Measurements from ENCODE around the gene C2orf81.
A peak's percentile ranks its signal among the peaks of the same experiment; 100 is the strongest.
"Not testable (repeated sequence)": the region's sequence is repeated elsewhere in the genome, so short reads cannot be mapped to it uniquely, and the experiment has no call there.

C2orf81 gene

DNA sequence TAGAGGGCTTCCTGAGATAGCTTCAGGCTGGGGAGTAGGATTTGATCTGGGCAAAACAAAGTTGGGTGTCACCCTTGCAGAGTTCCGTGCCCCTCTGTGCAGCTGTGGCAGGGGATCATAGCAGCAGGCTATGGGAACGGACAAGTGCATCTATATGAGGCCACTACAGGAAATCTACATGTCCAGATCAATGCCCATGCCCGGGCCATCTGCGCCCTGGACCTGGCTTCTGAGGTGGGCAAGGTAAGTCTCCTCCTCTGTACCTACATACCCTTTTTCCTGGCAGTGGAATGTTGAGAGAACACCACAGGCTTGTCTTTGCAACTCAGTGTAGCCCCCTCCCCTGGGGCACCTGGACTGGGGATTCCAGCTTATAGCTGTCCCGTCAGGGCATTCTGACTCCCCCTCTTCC lies 3.6 kb upstream of the C2orf81 start:
- H3K4me3 ChIP-seq (ENCODE audit: low read depth, low read length), result no peak overlapping the region
- no peaks in the 10 kb centered on the region for H3K27me3 ChIP-seq
- no peak for DNase-seq
- TF ChIP-seq, protein P1, sequence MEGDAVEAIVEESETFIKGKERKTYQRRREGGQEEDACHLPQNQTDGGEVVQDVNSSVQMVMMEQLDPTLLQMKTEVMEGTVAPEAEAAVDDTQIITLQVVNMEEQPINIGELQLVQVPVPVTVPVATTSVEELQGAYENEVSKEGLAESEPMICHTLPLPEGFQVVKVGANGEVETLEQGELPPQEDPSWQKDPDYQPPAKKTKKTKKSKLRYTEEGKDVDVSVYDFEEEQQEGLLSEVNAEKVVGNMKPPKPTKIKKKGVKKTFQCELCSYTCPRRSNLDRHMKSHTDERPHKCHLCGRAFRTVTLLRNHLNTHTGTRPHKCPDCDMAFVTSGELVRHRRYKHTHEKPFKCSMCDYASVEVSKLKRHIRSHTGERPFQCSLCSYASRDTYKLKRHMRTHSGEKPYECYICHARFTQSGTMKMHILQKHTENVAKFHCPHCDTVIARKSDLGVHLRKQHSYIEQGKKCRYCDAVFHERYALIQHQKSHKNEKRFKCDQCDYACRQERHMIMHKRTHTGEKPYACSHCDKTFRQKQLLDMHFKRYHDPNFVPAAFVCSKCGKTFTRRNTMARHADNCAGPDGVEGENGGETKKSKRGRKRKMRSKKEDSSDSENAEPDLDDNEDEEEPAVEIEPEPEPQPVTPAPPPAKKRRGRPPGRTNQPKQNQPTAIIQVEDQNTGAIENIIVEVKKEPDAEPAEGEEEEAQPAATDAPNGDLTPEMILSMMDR (IDR thresholded peaks at IDR 0.05; ENCODE audit: low read depth, low read length), result no peak
- H3K4me1 ChIP-seq, result no peaks in the 10 kb centered on the region
- no peaks in the 10 kb centered on the region for H3K36me3 ChIP-seq
- no peaks in the 10 kb centered on the region for H3K9me3 ChIP-seq

- no peaks in the 10 kb centered on the region for H3K36me3 ChIP-seq
- no peak overlapping the region for H3K4me3 ChIP-seq (ENCODE audit: low read depth, low read length)
- no peaks in the 10 kb centered on the region for H3K27me3 ChIP-seq
- no peaks in the 10 kb centered on the region for H3K9me3 ChIP-seq
- DNase-seq, result no peak
- H3K4me1 ChIP-seq, result no peaks in the 10 kb centered on the region
- TF ChIP-seq, protein P1 (IDR thresholded peaks at IDR 0.05; ENCODE audit: low read depth, low read length), result no peak
These were observed 2.9 kb upstream of the C2orf81 start for GRCh38 chr2:74424139-74424992.

DNA sequence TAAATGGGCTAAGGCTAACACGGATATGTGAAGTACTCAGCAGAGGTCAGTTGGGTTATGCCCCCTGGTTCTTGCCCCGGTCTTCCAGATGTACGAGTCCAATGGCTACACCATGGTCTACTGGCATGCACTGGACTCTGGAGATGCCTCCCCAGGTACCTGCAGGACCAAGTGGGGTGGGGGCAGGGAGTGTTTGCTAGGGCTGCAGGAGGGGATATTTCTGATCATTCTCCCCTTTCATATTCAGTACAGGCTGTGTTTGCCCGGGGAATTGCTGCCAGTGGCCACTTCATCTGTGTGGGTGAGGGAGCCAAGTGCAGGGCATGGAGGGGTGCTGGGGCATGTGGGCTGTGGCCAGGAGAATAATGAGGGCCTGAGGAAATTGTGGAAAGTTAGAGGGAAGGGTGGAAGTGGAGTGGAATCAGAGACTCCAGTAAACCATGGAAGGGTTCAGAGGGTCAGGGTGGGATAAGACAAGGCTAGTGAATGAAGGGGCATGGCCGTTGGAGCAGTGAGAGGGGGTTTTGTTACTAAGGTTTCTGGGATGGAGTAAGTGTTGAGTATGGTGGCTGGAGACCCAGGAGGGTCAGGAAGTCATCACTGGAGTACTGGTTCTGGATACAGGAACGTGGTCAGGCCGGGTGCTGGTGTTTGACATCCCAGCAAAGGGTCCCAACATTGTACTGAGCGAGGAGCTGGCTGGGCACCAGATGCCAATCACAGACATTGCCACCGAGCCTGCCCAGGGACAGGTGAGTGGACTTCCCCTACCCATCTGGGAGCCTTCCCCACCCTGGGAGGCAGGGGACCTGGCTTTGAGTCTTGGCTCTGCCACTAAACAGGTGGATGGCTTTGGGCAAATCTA lies 2.0 kb upstream of the C2orf81 start:
- H3K4me1 ChIP-seq, result no peaks in the 10 kb centered on the region
- TF ChIP-seq, protein P1 (IDR thresholded peaks at IDR 0.05; ENCODE audit: low read depth, low read length), result no peak

DNA sequence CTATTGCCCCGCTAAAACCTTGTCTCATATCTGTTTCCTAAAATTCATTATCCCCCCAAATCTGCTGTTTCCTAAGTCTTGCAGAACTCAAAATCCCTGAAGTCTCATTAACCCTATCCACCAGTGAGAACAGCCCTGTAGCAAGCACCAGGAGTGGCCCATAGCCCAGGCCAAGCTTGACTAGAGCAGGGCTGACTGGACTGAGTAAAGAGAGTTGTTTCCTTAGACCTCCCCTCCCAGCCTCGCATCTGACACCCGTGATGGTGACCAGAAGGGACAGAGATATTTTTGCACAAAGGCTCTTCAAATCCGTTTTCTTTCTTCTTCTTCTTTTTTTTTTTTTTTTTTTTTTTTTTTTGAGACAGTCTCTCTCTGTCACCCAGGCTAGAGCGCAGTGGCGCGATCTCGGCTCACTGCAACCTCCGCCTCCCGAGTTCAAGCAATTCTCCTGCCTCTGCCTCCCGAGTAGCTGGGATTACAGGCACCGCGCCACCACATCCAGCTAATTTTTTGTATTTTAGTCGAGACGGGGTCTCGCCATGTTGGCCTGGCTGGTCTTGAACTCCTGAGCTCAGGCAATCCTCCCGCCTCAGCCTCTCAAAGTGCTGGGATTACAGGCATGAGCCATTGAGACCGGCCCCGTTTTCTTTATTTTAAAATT lies 846 bp downstream of the C2orf81 start:
- H3K4me1 ChIP-seq, H3K27me3 ChIP-seq, DNase-seq, H3K36me3 ChIP-seq, H3K9me3 ChIP-seq: not testable (repeated sequence)
- H3K4me3 ChIP-seq (ENCODE audit: low read depth, low read length), result peak overlapping the region; percentile 78

More for the DNA sequence above, 2.0 kb upstream of the C2orf81 start:
- DNase-seq, result no peak
- no peak overlapping the region for H3K4me3 ChIP-seq (ENCODE audit: low read depth, low read length)
- no peaks in the 10 kb centered on the region for H3K36me3 ChIP-seq
- no peaks in the 10 kb centered on the region for H3K27me3 ChIP-seq
- no peaks in the 10 kb centered on the region for H3K9me3 ChIP-seq

DNA sequence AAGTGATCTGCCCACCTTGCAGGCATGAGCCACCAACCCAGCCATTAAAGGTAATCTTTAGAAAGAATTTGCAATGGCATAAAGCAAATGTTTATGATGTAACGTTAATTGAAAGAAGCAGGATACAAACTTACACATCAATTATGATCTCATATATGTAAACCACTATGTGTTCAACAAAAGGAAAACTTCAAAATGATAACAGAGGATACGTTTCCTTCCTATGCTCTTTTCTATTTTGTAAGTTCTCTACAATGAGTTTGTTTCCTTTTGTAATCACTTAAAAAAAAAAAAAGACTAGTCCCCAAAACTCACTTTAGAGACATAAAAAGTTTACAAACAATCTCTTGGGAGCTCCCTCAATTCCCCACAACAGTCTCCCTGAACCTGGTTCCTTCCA lies 1.4 kb downstream of the C2orf81 start:
- Histone ChIP-seq H3K4me3 (ENCODE audit: low read depth, low read length) (no peak overlapping the region), H3K9me3 (no peaks in the 10 kb centered on the region), H3K4me1 (no peaks in the 10 kb centered on the region), H3K36me3 (no peaks in the 10 kb centered on the region), H3K27me3 (no peaks in the 10 kb centered on the region)
- TF ChIP-seq, protein P1 (IDR thresholded peaks at IDR 0.05; ENCODE audit: low read depth, low read length), result no peak
- no peak for DNase-seq

DNA sequence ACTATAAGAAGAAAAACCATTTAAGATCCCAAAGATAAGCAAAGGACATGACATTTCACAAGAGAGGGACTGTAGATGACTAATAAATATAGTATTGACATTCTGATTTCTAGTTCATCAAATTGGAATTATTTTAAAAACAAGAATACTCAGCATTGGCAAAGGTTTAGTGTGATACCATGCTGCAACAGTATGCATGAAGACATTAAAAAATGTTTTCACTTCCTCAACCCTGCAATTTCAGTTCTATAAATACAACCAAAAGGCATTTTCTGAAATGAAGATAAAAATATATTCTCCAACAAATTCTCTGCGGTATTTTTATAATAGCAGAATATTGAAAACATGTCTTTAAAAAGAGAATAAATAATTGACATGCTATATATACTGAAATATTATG lies 2.1 kb downstream of the C2orf81 start:
- no peak overlapping the region for H3K4me3 ChIP-seq (ENCODE audit: low read depth, low read length)
- DNase-seq, result no peak
- no peaks in the 10 kb centered on the region for H3K9me3 ChIP-seq
- no peaks in the 10 kb centered on the region for H3K4me1 ChIP-seq
- TF ChIP-seq, protein P1 (IDR thresholded peaks at IDR 0.05; ENCODE audit: low read depth, low read length), result no peak
- H3K27me3 ChIP-seq, result no peaks in the 10 kb centered on the region
- H3K36me3 ChIP-seq, result no peaks in the 10 kb centered on the region
